ENCODE measurements around the gene FURIN. TPM values are rescaled to one million over a fixed set of nuclear protein-coding genes. Genes with fewer than 3 reads are reported as not detected.

Gene FURIN
- total RNA-seq, 1 experiment from 2014 or later, result 35.1 TPM

GRCh38 chr15:90871716-90872485, 3.5 kb downstream of the FURIN start:
- H3K4me2 ChIP-seq (ENCODE audit: insufficient read depth, insufficient read length, low read length), result peak overlapping the region; percentile 39
- no peak overlapping the region for H3K4ac ChIP-seq (ENCODE audit: low read depth, low read length)
- no peaks in the 10 kb centered on the region for H3K79me2 ChIP-seq (ENCODE audit: insufficient read depth, low read length)
- H3K23ac ChIP-seq (ENCODE audit: insufficient read length, low read depth, low read length), result no peak overlapping the region
- peaks cover 2 to 8% (median 8%) of the 10 kb centered on the region in 3 experiments for H3K36me3 Mint-ChIP-seq (ENCODE audit: insufficient read depth in 1 of 3, low read depth in 3 of 3)
- peaks cover 8% of the 10 kb centered on the region for H3K23me2 ChIP-seq (ENCODE audit: insufficient read length, low read depth, low read length, poor library complexity, severe bottlenecking)
- no peak overlapping the region for H4K8ac ChIP-seq (replicated peaks; ENCODE audit: insufficient read length, low read depth, low read length)
- H3K4me3 Mint-ChIP-seq, result peak overlapping the region; percentile 65 to 81
- H3K27ac Mint-ChIP-seq, result no peak overlapping the region
- H3K27me3 ChIP-seq (ENCODE audit: insufficient read depth, low read length), result no peaks in the 10 kb centered on the region
- H3K27ac ChIP-seq (ENCODE audit: insufficient read length, low read depth, low read length), result no peak overlapping the region
- H2BK5ac ChIP-seq (ENCODE audit: insufficient read length, low read length), result no peak overlapping the region
- H3K9me3 Mint-ChIP-seq, result peaks cover 0 to 2% of the 10 kb centered on the region in 2 experiments; a peak in 2 of 5 replicates
- no peak overlapping the region for H2AFZ ChIP-seq (ENCODE audit: low read length)
- no peak overlapping the region for H2AK5ac ChIP-seq (ENCODE audit: insufficient read length, low read length)
- H3K18ac ChIP-seq (ENCODE audit: insufficient read length, low read depth, low read length), result no peak overlapping the region
- no peak for TF ChIP-seq CTCF (conservative IDR thresholded peaks at IDR 0.05)
- no peaks in the 10 kb centered on the region for H3K27me3 Mint-ChIP-seq (ENCODE audit: low read depth)
- no CpG with 5 or more reads among the region's 77 CpGs for WGBS (ENCODE audit: extremely low coverage, insufficient read length, low lambda C conversion rate)
- H3K9ac ChIP-seq (ENCODE audit: extremely low read depth, insufficient read length, low read length), result no peak overlapping the region
- H2BK15ac ChIP-seq (ENCODE audit: low read depth, low read length), result no peak overlapping the region
- no peak overlapping the region for H3K14ac ChIP-seq (ENCODE audit: insufficient read depth, low read length)
- no peak overlapping the region for H3T11ph ChIP-seq (ENCODE audit: low read length)
- H2BK12ac ChIP-seq (ENCODE audit: insufficient read length, low read depth, low read length), result no peak overlapping the region
- H4K5ac ChIP-seq (ENCODE audit: insufficient read length, low read depth, low read length), result no peak overlapping the region
- H4K91ac ChIP-seq (ENCODE audit: insufficient read length, low read depth, low read length), result no peak overlapping the region
- H3K9me3 ChIP-seq (ENCODE audit: control insufficient read depth, low read depth, low read length), result no peaks in the 10 kb centered on the region
- no peak overlapping the region for H3K56ac ChIP-seq (ENCODE audit: insufficient read length, low read depth, low read length)
- peaks cover 6% of the 10 kb centered on the region; the same call in 1 of the 2 replicates for H3K4me1 ChIP-seq (ENCODE audit: insufficient read depth, low read length)
- H2BK120ac ChIP-seq (ENCODE audit: low read depth, low read length, poor library complexity, severe bottlenecking), result no peak overlapping the region
- peaks cover 54 to 60% of the 10 kb centered on the region in 2 experiments for H3K4me1 Mint-ChIP-seq
- H2BK20ac ChIP-seq (ENCODE audit: low read depth, low read length, poor library complexity, severe bottlenecking), result no peak overlapping the region
- peaks cover 2% of the 10 kb centered on the region for H3K79me1 ChIP-seq (ENCODE audit: insufficient read depth, low read depth, low read length, poor library complexity, severe bottlenecking)
- peak; percentile 54 for DNase-seq
- no peaks in the 10 kb centered on the region for H4K20me1 ChIP-seq (ENCODE audit: control insufficient read depth, insufficient read depth, insufficient read length)
